22Rv1 (cell line): ENCODE measurements around the gene ISM1.

ENCODE experiments used
- ZFX ChIP-seq: fragments of 450-650 bp; IDR thresholded peaks from 2 replicates; pipeline ENCODE4 v1.6.1; 2017; ENCODE audit warnings: antibody characterized with exemption, borderline replicate concordance
- TF ChIP-seq, protein P1 (sequence below): fragments of 450-650 bp; IDR thresholded peaks from 2 replicates; pipeline ENCODE4 v1.5.1; 2017; ENCODE audit warnings: mild to moderate bottlenecking

DNA sequence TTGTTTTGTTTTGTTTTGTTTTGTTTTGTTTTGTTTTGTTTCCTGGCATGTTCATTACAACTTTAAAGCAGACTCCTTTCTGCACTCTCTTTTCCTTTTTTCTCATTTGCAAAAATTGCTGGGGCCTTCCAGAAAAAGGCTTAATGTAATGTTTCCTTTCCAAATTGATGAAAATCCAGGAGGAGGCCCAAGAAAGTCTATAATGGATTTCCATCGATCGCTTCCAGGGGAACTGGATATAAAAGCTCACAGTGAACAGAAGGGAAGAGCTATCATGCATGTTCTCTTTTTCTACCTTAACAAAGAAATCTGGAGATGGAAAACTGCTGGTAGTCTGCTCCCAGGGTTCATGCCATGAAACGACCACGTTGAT is 28.7 kb downstream of the ISM1 start:
- TF ChIP-seq, protein P1, sequence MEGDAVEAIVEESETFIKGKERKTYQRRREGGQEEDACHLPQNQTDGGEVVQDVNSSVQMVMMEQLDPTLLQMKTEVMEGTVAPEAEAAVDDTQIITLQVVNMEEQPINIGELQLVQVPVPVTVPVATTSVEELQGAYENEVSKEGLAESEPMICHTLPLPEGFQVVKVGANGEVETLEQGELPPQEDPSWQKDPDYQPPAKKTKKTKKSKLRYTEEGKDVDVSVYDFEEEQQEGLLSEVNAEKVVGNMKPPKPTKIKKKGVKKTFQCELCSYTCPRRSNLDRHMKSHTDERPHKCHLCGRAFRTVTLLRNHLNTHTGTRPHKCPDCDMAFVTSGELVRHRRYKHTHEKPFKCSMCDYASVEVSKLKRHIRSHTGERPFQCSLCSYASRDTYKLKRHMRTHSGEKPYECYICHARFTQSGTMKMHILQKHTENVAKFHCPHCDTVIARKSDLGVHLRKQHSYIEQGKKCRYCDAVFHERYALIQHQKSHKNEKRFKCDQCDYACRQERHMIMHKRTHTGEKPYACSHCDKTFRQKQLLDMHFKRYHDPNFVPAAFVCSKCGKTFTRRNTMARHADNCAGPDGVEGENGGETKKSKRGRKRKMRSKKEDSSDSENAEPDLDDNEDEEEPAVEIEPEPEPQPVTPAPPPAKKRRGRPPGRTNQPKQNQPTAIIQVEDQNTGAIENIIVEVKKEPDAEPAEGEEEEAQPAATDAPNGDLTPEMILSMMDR = no peak
- TF ChIP-seq ZFX = no peak
